OCI-LY7 (cell line): Measurements from ENCODE around the gene MREG. TPM values are rescaled to one million over a fixed set of nuclear protein-coding genes. Genes with fewer than 3 reads are reported as not detected.

Experiments used
- BruUV-seq: library from RNA; stranded (reverse); fragments of 400-500 nt; replicated peaks from 2 replicates; lab custom pipeline; 2021; lab: Mats Ljungman, UMichigan
- CTCF ChIA-PET: fragments of 300-600 bp; sonication (Branson Sonifier 250); formaldehyde crosslinking; loops from one replicate; lab custom pipeline; 2022; ENCODE audit warnings: antibody characterized with exemption; ENCODE audit not compliant: unreplicated experiment; lab: Charles Lee
- POLR2A ChIA-PET: fragments of 300-600 bp; sonication (Branson Sonifier 250); formaldehyde crosslinking; loops from one replicate; lab custom pipeline; 2022; ENCODE audit warnings: antibody characterized with exemption; lab: Charles Lee
- DNase-seq: peaks from one replicate; pipeline ENCODE4 v3.0.0-alpha.2; 2015; ENCODE audit warnings: low spot score
- H2AFZ ChIP-seq: fragments of 200-600 bp; sonication (generic), shearing (Covaris generic); 2 replicates; pipeline ENCODE4 v1.6.1; 2014; ENCODE audit warnings: mild to moderate bottlenecking, antibody characterized with exemption, low read length, moderate library complexity
- H3K27ac ChIP-seq: fragments of 200-600 bp; sonication (generic); 2 replicates; pipeline ENCODE4 v1.5.1; 2014; ENCODE audit warnings: mixed run types, low read depth, mild to moderate bottlenecking, moderate library complexity, low read length, inconsistent platforms; ENCODE audit not compliant: poor library complexity, severe bottlenecking
- H3K36me3 ChIP-seq: fragments of 200-600 bp; sonication (generic); 2 replicates; pipeline ENCODE4 v1.6.1; 2014; ENCODE audit warnings: mild to moderate bottlenecking, antibody characterized with exemption, low read length, moderate library complexity, mixed read lengths; ENCODE audit not compliant: insufficient read depth
- H3K4me1 ChIP-seq: fragments of 200-600 bp; sonication (generic); 2 replicates; pipeline ENCODE4 v1.5.1; 2014; ENCODE audit warnings: mild to moderate bottlenecking, low read length; ENCODE audit not compliant: insufficient read depth, poor library complexity, severe bottlenecking
- H3K4me2 ChIP-seq: fragments of 200-600 bp; sonication (generic); 2 replicates; pipeline ENCODE4 v1.6.1; 2014; ENCODE audit warnings: mild to moderate bottlenecking, low read length
- H3K4me3 ChIP-seq: fragments of 200-600 bp; sonication (generic); 2 replicates; pipeline ENCODE4 v1.5.1; 2014; ENCODE audit warnings: mild to moderate bottlenecking, low read depth, low read length; ENCODE audit not compliant: poor library complexity, severe bottlenecking
- H3K79me2 ChIP-seq: fragments of 200-600 bp; sonication (generic); 2 replicates; pipeline ENCODE4 v1.6.1; 2016; ENCODE audit warnings: low read depth, mild to moderate bottlenecking, low read length, moderate library complexity, mixed read lengths; ENCODE audit not compliant: insufficient read depth
- H3K9me2 ChIP-seq: fragments of 200-600 bp; sonication (generic); 2 replicates; pipeline ENCODE4 v1.6.1; 2016; ENCODE audit warnings: mild to moderate bottlenecking, low read length, mixed read lengths; ENCODE audit not compliant: insufficient read depth
- H3K9me3 ChIP-seq: fragments of 200-600 bp; sonication (generic); 2 replicates; pipeline ENCODE4 v1.6.1; 2014; ENCODE audit warnings: mild to moderate bottlenecking, mixed run types, low read length, mixed read lengths
- H4K20me1 ChIP-seq: fragments of 200-600 bp; sonication (generic); 2 replicates; pipeline ENCODE4 v1.6.1; 2014; ENCODE audit warnings: mild to moderate bottlenecking, antibody characterized with exemption, low read length, moderate library complexity, mixed read lengths; ENCODE audit not compliant: insufficient read depth
- EZH2phosphoT487 ChIP-seq: fragments of 200-600 bp; sonication (generic); IDR thresholded peaks from 2 replicates; pipeline ENCODE4 v1.6.1; 2018; ENCODE audit warnings: low read depth, borderline replicate concordance, mild to moderate bottlenecking, mixed run types, antibody characterized with exemption, low read length, moderate library complexity, mixed read lengths
- intact Hi-C: fragments of 100-400 bp; cut with micrococcal nuclease; formaldehyde crosslinking; loops from one replicate; pipeline ENCODE4 v1.10.0; 2022; ENCODE audit not compliant: unreplicated experiment
- total RNA-seq, 2 experiments: library from RNA; depleted of rRNA in 1 of 2; stranded (reverse); fragments of >200 nt in 1 of 2; shearing (Covaris generic) in 1 of 2; gene quantifications; 2 replicates each; pipeline ENCODE4 v1.2.3, GENCODE V29; 2014 to 2022
- TF ChIP-seq, protein P1 (sequence below): fragments of 200-600 bp; sonication (generic); conservative IDR thresholded peaks from 2 replicates; pipeline ENCODE4 v1.5.1; 2014; ENCODE audit warnings: mild to moderate bottlenecking, antibody characterized with exemption, low read length, moderate library complexity, mixed read lengths

Gene MREG
- total RNA-seq, 2 experiments from 2014 or later = 5.6 to 9.3 TPM

DNA sequence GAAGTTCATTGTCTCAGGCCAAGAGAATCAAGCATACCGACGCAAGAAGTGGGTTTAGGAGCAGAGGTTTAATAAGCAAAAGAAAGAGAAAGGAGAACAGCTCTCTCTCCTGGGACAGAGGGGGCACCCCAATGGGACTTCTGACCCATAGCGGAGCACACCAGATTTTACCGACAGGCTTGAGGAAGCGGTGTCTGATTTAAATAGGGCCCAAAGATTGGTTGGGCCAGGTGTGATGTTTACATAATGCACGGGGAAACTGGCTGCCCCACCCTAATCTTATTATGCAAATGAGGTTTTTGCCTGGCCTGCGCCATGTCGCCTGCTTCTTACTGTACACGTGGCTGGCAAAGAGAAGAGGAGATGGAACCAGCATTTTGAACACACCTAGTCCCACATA lies 106.2 kb downstream of the MREG start:
- Histone ChIP-seq H3K4me1 (no peaks in the 10 kb centered on the region), H3K36me3 (no peaks in the 10 kb centered on the region), H3K4me2 (no peak overlapping the region), H3K4me3 (no peak overlapping the region), H2AFZ (no peak overlapping the region), H4K20me1 (no peaks in the 10 kb centered on the region), H3K27ac (no peak overlapping the region), H3K9me3 (no peaks in the 10 kb centered on the region), H3K79me2 (no peaks in the 10 kb centered on the region), H3K9me2 (no peaks in the 10 kb centered on the region)
- ChIA-PET CTCF (no interaction called here), POLR2A (no interaction called here)
- BruUV-seq = no TSS peak
- intact Hi-C loops = no loop called here
- no peak for DNase-seq
- TF ChIP-seq, protein P1, sequence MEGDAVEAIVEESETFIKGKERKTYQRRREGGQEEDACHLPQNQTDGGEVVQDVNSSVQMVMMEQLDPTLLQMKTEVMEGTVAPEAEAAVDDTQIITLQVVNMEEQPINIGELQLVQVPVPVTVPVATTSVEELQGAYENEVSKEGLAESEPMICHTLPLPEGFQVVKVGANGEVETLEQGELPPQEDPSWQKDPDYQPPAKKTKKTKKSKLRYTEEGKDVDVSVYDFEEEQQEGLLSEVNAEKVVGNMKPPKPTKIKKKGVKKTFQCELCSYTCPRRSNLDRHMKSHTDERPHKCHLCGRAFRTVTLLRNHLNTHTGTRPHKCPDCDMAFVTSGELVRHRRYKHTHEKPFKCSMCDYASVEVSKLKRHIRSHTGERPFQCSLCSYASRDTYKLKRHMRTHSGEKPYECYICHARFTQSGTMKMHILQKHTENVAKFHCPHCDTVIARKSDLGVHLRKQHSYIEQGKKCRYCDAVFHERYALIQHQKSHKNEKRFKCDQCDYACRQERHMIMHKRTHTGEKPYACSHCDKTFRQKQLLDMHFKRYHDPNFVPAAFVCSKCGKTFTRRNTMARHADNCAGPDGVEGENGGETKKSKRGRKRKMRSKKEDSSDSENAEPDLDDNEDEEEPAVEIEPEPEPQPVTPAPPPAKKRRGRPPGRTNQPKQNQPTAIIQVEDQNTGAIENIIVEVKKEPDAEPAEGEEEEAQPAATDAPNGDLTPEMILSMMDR = no peak
- TF ChIP-seq EZH2phosphoT487 = no peak

GRCh38 chr2:215906458-215906857 lies 106.9 kb downstream of the MREG start:
- ChIA-PET CTCF (no interaction called here), POLR2A (interaction anchor here (0.7 kb wide), 1 partner anchor 67 kb away, joined by 5 read pairs; no protein-coding TSS in a partner anchor)
- Histone ChIP-seq H4K20me1 (no peaks in the 10 kb centered on the region), H3K9me2 (no peaks in the 10 kb centered on the region), H3K4me3 (no peak overlapping the region), H3K9me3 (no peaks in the 10 kb centered on the region), H3K36me3 (no peaks in the 10 kb centered on the region), H3K27ac (no peak overlapping the region), H3K4me1 (no peaks in the 10 kb centered on the region), H3K79me2 (no peaks in the 10 kb centered on the region), H2AFZ (no peak overlapping the region), H3K4me2 (no peak overlapping the region)
- TF ChIP-seq EZH2phosphoT487 = no peak
- TF ChIP-seq, protein P1 = no peak
- DNase-seq = no peak
- BruUV-seq = no TSS peak
- intact Hi-C loops = no loop called here

DNA sequence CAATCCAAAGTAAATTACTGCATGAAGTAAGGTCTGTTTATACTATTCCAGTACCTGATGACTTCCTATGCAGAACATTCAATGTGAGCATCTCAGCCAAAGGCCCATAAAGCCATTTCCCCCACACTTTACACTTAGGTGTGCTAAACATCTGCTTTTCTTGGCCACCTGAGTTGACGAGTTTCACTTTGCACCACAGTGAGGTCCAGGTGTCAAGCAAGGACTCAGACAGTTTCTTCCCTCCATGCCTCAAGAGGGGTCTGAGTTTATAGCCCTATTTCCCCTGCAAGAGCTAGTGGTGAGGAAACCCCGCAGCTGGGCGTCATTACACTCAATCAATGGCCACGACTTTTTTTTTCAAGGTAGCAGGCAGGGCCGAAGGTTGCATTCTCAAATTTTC lies 107.7 kb downstream of the MREG start:
- Histone ChIP-seq H4K20me1 (no peaks in the 10 kb centered on the region), H2AFZ (no peak overlapping the region), H3K4me2 (no peak overlapping the region), H3K4me1 (peaks cover 6% of the 10 kb centered on the region), H3K9me2 (no peaks in the 10 kb centered on the region), H3K9me3 (no peaks in the 10 kb centered on the region), H3K36me3 (no peaks in the 10 kb centered on the region), H3K4me3 (no peak overlapping the region), H3K27ac (no peak overlapping the region), H3K79me2 (no peaks in the 10 kb centered on the region)
- BruUV-seq = no TSS peak
- TF ChIP-seq, protein P1 = no peak
- TF ChIP-seq EZH2phosphoT487 = no peak
- CTCF ChIA-PET = no interaction called here
- POLR2A ChIA-PET = interaction anchor here (0.7 kb wide), 1 partner anchor 66 kb away, joined by 5 read pairs; no protein-coding TSS in a partner anchor
- intact Hi-C loops = no loop called here
- DNase-seq = no peak
